Keratinocyte (primary cell): Measurements from ENCODE around the gene CACNG5. TPM values are rescaled to one million over a fixed set of nuclear protein-coding genes. Genes with fewer than 3 reads are reported as not detected.

ENCODE experiments used
- DNase-seq: peaks from one replicate; pipeline ENCODE4 v3.0.0-alpha.2; 2011; ENCODE audit warnings: low read depth, missing footprints, low spot score
- FAIRE-seq: peaks from 2 replicates; lab custom pipeline; 2011; peaks lifted over from hg19 to GRCh38; lab: Jason Lieb, UNC
- H2AFZ ChIP-seq: 2 replicates; pipeline ENCODE4 v1.6.0; 2012; ENCODE audit warnings: low read length, control low read depth, inconsistent platforms; ENCODE audit not compliant: control insufficient read depth
- H3K27ac ChIP-seq: 2 replicates; pipeline ENCODE4 v1.5.1; 2011; ENCODE audit warnings: low read length; ENCODE audit not compliant: control insufficient read depth, insufficient read depth
- H3K27me3 ChIP-seq: 3 replicates; pipeline ENCODE4 v1.6.0; 2011; ENCODE audit warnings: low read length; ENCODE audit not compliant: control insufficient read depth, insufficient read depth; ENCODE audit errors: extremely low read depth
- H3K36me3 ChIP-seq, 2 experiments: 2 replicates in 1 of 2; 3 replicates in 1 of 2; pipeline ENCODE4 v1.5.1; 2011; ENCODE audit warnings: low read length in 2 of 2, mild to moderate bottlenecking in 1 of 2; ENCODE audit not compliant: control insufficient read depth in 2 of 2, insufficient read depth in 2 of 2; ENCODE audit errors: extremely low read depth in 1 of 2
- H3K4me1 ChIP-seq: 3 replicates; pipeline ENCODE4 v1.5.1; 2011; ENCODE audit warnings: low read length; ENCODE audit not compliant: control insufficient read depth, insufficient read depth; ENCODE audit errors: extremely low read depth
- H3K4me2 ChIP-seq: 3 replicates; pipeline ENCODE4 v1.6.0; 2011; ENCODE audit warnings: low read depth, low read length; ENCODE audit not compliant: control insufficient read depth, insufficient read depth; ENCODE audit errors: extremely low read depth
- H3K4me3 ChIP-seq, 3 experiments: fragments of 200-600 bp in 1 of 3; sonication (generic) in 1 of 3; 2 replicates in 2 of 3; 3 replicates in 1 of 3; pipeline ENCODE4 v1.5.1; 2011 to 2016; ENCODE audit warnings: low read length in 3 of 3, mild to moderate bottlenecking in 3 of 3, control low read depth in 2 of 3, inconsistent platforms in 1 of 3, low read depth in 1 of 3, mixed read lengths in 1 of 3, mixed run types in 1 of 3, moderate library complexity in 1 of 3; ENCODE audit not compliant: control insufficient read depth in 2 of 3, insufficient read depth in 2 of 3; ENCODE audit errors: extremely low read depth in 1 of 3
- H3K79me2 ChIP-seq: 2 replicates; pipeline ENCODE4 v1.6.0; 2012; ENCODE audit warnings: low read length; ENCODE audit not compliant: control insufficient read depth, insufficient read depth
- H3K9ac ChIP-seq: 3 replicates; pipeline ENCODE4 v1.6.0; 2011; ENCODE audit warnings: low read length; ENCODE audit not compliant: control insufficient read depth, insufficient read depth; ENCODE audit errors: extremely low read depth
- H3K9me1 ChIP-seq: 3 replicates; pipeline ENCODE4 v1.6.0; 2011; ENCODE audit warnings: low read length; ENCODE audit not compliant: control insufficient read depth, insufficient read depth; ENCODE audit errors: extremely low read depth
- H3K9me3 ChIP-seq: 2 replicates; pipeline ENCODE4 v1.5.1; 2012; ENCODE audit warnings: low read depth, low read length; ENCODE audit not compliant: control insufficient read depth
- H4K20me1 ChIP-seq: 3 replicates; pipeline ENCODE4 v1.6.0; 2011; ENCODE audit warnings: low read length; ENCODE audit not compliant: control insufficient read depth, insufficient read depth; ENCODE audit errors: extremely low read depth
- CTCF ChIP-seq, 3 experiments: IDR thresholded peaks in 1 of 3; conservative IDR thresholded peaks in 1 of 3; optimal IDR thresholded peaks in 1 of 3; 2 replicates in 2 of 3; 3 replicates in 1 of 3; pipeline versions ENCODE3 to v1.5.1; 2011; ENCODE audit warnings: low read length in 3 of 3, mild to moderate bottlenecking in 3 of 3, moderate library complexity in 2 of 3, control low read depth in 1 of 3, inconsistent platforms in 1 of 3; ENCODE audit not compliant: insufficient read depth in 2 of 3; ENCODE audit errors: extremely low read depth in 1 of 3
- EZH2 ChIP-seq: IDR thresholded peaks from one replicate; pipeline ENCODE4 v1.6.1; 2012; ENCODE audit warnings: inconsistent platforms, mild to moderate bottlenecking, low read length, moderate library complexity
- dilution Hi-C: fragments of 300-500 bp; cut with MboI; formaldehyde crosslinking; loops from one replicate; pipeline ENCODE4 v1.7.0; 2020; ENCODE audit warnings: low sequenced_read_pairs; ENCODE audit not compliant: extremely low pct_ligation_motif_present
- polyA plus RNA-seq, 5 experiments: library from polyadenylated mRNA; depleted of rRNA in 3 of 5; stranded (reverse) in 3 of 5; stranded (forward) in 1 of 5; unstranded in 1 of 5; fragments of >200 nt; gene quantifications; 1 replicate in 1 of 5; 2 replicates in 3 of 5; 3 replicates in 1 of 5; pipeline versions ENCODE4 v1.2.1 to v1.2.3, GENCODE V29; 2011 to 2012; ENCODE audit warnings: missing spikeins in 2 of 5, low read depth in 1 of 5, low replicate concordance in 1 of 5

Gene CACNG5
- polyA plus RNA-seq, 1 donor (not counting 4 experiments of a cell fraction or from before 2014, with no cell fraction given) = not detected

GRCh38 chr17:66799849-66800537 is 34.9 kb upstream of the CACNG5 start:
- FAIRE-seq (no peak), DNase-seq (no peak)
- no peaks in the 10 kb centered on the region for H3K27me3 ChIP-seq
- H3K9ac ChIP-seq = no peak overlapping the region
- H3K9me3 ChIP-seq = no peaks in the 10 kb centered on the region
- no peaks in the 10 kb centered on the region for H3K9me1 ChIP-seq
- no peaks in the 10 kb centered on the region for H3K36me3 ChIP-seq
- no peak overlapping the region for H2AFZ ChIP-seq
- no peaks in the 10 kb centered on the region for H4K20me1 ChIP-seq
- H3K4me1 ChIP-seq = no peaks in the 10 kb centered on the region
- H3K4me3 ChIP-seq = no peak overlapping the region
- H3K4me2 ChIP-seq = no peak overlapping the region
- dilution Hi-C loops = no loop called here
- H3K27ac ChIP-seq = no peak overlapping the region
- no peaks in the 10 kb centered on the region for H3K79me2 ChIP-seq
- TF ChIP-seq CTCF (optimal IDR thresholded peaks at IDR 0.05 in 1 of 3, IDR thresholded peaks at IDR 0.05 in 1 of 3, conservative IDR thresholded peaks at IDR 0.05 in 1 of 3; ENCODE audit: extremely low read depth in 1 of 3, insufficient read depth in 2 of 3, low read length in 3 of 3) = no peak

DNA sequence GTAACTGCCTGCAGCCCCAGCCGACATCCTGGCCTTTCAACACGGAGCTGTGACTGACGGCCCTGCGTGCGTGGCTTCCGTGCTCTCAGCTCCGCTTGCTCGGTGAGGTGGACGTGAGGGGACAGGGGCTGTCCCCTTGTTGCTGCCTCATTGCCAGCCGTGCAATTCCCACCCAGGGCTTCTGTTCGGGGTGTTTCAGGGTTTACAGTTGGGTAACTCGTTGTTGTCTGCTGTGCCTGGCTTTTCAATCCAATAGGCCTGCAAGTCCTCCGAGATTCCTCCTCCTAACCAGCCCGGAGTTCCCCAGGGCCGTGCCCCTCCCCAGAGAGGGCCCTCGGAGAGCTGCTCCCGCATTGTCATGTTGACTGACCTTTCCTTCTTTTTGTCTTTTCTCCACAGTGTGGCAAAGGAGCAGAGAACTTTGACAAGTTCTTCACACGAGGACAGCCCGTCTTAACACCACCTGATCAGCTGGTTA is 31.4 kb upstream of the CACNG5 start:
- TF ChIP-seq EZH2 (no peak), CTCF (optimal IDR thresholded peaks at IDR 0.05 in 1 of 3, IDR thresholded peaks at IDR 0.05 in 1 of 3, conservative IDR thresholded peaks at IDR 0.05 in 1 of 3; ENCODE audit: extremely low read depth in 1 of 3, insufficient read depth in 2 of 3, low read length in 3 of 3) (no peak)
- no peaks in the 10 kb centered on the region for H3K36me3 ChIP-seq
- H3K4me2 ChIP-seq = no peak overlapping the region
- FAIRE-seq (no peak), DNase-seq (no peak)
- no peaks in the 10 kb centered on the region for H3K79me2 ChIP-seq
- no peak overlapping the region for H2AFZ ChIP-seq
- dilution Hi-C loops = no loop called here
- no peak overlapping the region for H3K4me3 ChIP-seq
- no peaks in the 10 kb centered on the region for H3K9me3 ChIP-seq
- no peaks in the 10 kb centered on the region for H3K9me1 ChIP-seq
- H3K27ac ChIP-seq = no peak overlapping the region
- H4K20me1 ChIP-seq = no peaks in the 10 kb centered on the region
- H3K9ac ChIP-seq = no peak overlapping the region
- no peaks in the 10 kb centered on the region for H3K4me1 ChIP-seq
- no peaks in the 10 kb centered on the region for H3K27me3 ChIP-seq
